HepG2 (cell line): Measurements from ENCODE around the gene SLC9A1. TPM values are rescaled to one million over a fixed set of nuclear protein-coding genes. Genes with fewer than 3 reads are reported as not detected.

ENCODE experiments used
- AHR ChIP-seq: IDR thresholded peaks from 2 replicates; pipeline ENCODE4 v1.6.1; 2018; ENCODE audit warnings: missing genetic modification reagents, missing compliant biosample characterization
- ATAD3A ChIP-seq: sonication (generic); formaldehyde crosslinking; IDR thresholded peaks from 2 replicates; pipeline ENCODE4 v1.4.0; 2020; ENCODE audit warnings: missing genetic modification reagents
- ATRX ChIP-seq: sonication (generic); formaldehyde crosslinking; IDR thresholded peaks from 2 replicates; pipeline ENCODE4 v1.4.0; 2020; ENCODE audit warnings: missing genetic modification reagents, borderline replicate concordance
- ELF4 ChIP-seq: sonication (generic); formaldehyde crosslinking; IDR thresholded peaks from 2 replicates; pipeline ENCODE4 v1.5.0; 2020; ENCODE audit warnings: missing genetic modification reagents, mild to moderate bottlenecking, moderate library complexity, borderline replicate concordance
- GTF3A ChIP-seq: sonication (generic); formaldehyde crosslinking; conservative IDR thresholded peaks from 2 replicates; pipeline ENCODE4 v1.4.0; 2020; ENCODE audit warnings: mild to moderate bottlenecking, missing genetic modification reagents
- HMGA1 ChIP-seq: sonication (generic); formaldehyde crosslinking; conservative IDR thresholded peaks from 2 replicates; pipeline ENCODE4 v1.4.0; 2020; ENCODE audit warnings: missing genetic modification reagents
- HOXA9 ChIP-seq: sonication (generic); formaldehyde crosslinking; IDR thresholded peaks from 2 replicates; pipeline ENCODE4 v1.8.1; 2022; ENCODE audit warnings: missing genetic modification reagents, mild to moderate bottlenecking, moderate library complexity, borderline replicate concordance
- LRRFIP1 ChIP-seq: sonication (generic); formaldehyde crosslinking; conservative IDR thresholded peaks from 2 replicates; pipeline ENCODE4 v1.4.0; 2020; ENCODE audit warnings: missing genetic modification reagents
- PCBP2 ChIP-seq: fragments of 200-400 bp; formaldehyde crosslinking; optimal IDR thresholded peaks from 2 replicates; pipeline ENCODE3; 2018; ENCODE audit warnings: low read length, low read depth; ENCODE audit not compliant: poor library complexity, severe bottlenecking
- RFXANK ChIP-seq: IDR thresholded peaks from 2 replicates; pipeline ENCODE4 v1.6.1; 2016
- SRSF1 ChIP-seq: fragments of 200-400 bp; formaldehyde crosslinking; optimal IDR thresholded peaks from 2 replicates; pipeline ENCODE3; 2017; ENCODE audit warnings: mild to moderate bottlenecking, low read depth, low read length, moderate library complexity
- TBP ChIP-seq: sonication (generic); formaldehyde crosslinking; IDR thresholded peaks from 2 replicates; pipeline ENCODE4 v1.5.0; 2020; ENCODE audit warnings: missing genetic modification reagents
- THYN1 ChIP-seq: sonication (generic); formaldehyde crosslinking; IDR thresholded peaks from 2 replicates; pipeline ENCODE4 v1.8.1; 2023; ENCODE audit warnings: low read depth, mild to moderate bottlenecking, moderate library complexity, missing genetic modification reagents, borderline replicate concordance
- ZNF264 ChIP-seq: sonication (generic); formaldehyde crosslinking; IDR thresholded peaks from 2 replicates; pipeline ENCODE4 v1.4.0; 2020; ENCODE audit warnings: missing genetic modification reagents
- ZNF274 ChIP-seq: sonication (generic); formaldehyde crosslinking; IDR thresholded peaks from 2 replicates; pipeline ENCODE4 v1.5.1; 2020; ENCODE audit warnings: mild to moderate bottlenecking, missing genetic modification reagents
- ZNF317 ChIP-seq: sonication (generic); formaldehyde crosslinking; IDR thresholded peaks from 2 replicates; pipeline ENCODE4 v1.5.0; 2020; ENCODE audit warnings: mild to moderate bottlenecking, missing genetic modification reagents
- ZNF709 ChIP-seq: sonication (generic); formaldehyde crosslinking; IDR thresholded peaks from 2 replicates; pipeline ENCODE4 v1.5.0; 2020; ENCODE audit warnings: mild to moderate bottlenecking, missing genetic modification reagents
- ZNF720 ChIP-seq: sonication (generic); formaldehyde crosslinking; IDR thresholded peaks from 2 replicates; pipeline ENCODE4 v1.4.0; 2020; ENCODE audit warnings: missing genetic modification reagents
- ZNF740 ChIP-seq: sonication (generic); formaldehyde crosslinking; IDR thresholded peaks from 2 replicates; pipeline ENCODE4 v1.4.0; 2020; ENCODE audit warnings: missing genetic modification reagents
- polyA plus RNA-seq, 8 experiments: library from polyadenylated mRNA; depleted of rRNA in 3 of 8; stranded (reverse) in 7 of 8; unstranded in 1 of 8; fragments of >200 nt; fragmentation: Illumina TruSeq in 4 of 8; extraction: Trizol in 4 of 8; gene quantifications; 2 replicates each; pipeline versions ENCODE4 v1.2.1 to v1.2.3, GENCODE V29; 2011 to 2016; ENCODE audit warnings: low read depth in 4 of 8, missing spikeins in 1 of 8, mixed read lengths in 1 of 8; ENCODE audit not compliant: insufficient read depth in 1 of 8
- total RNA-seq, 5 experiments: library from RNA; depleted of rRNA; stranded (reverse); fragments of >200 nt; fragmentation: Illumina TruSeq; extraction: Trizol; gene quantifications; 2 replicates each; pipeline ENCODE4 v1.2.3, GENCODE V29; 2016; ENCODE audit warnings: low read depth in 1 of 5
- TF ChIP-seq, protein P1 (sequence below): sonication (generic); formaldehyde crosslinking; IDR thresholded peaks from 2 replicates; pipeline ENCODE4 v1.4.0; 2020; ENCODE audit warnings: missing genetic modification reagents, mild to moderate bottlenecking, borderline replicate concordance
- TF ChIP-seq, protein P2 (sequence below): sonication (generic); formaldehyde crosslinking; IDR thresholded peaks from 2 replicates; pipeline ENCODE4 v1.5.0; 2020; ENCODE audit warnings: mild to moderate bottlenecking, missing genetic modification reagents
- TF ChIP-seq, protein P3 (sequence below): sonication (generic); formaldehyde crosslinking; IDR thresholded peaks from 2 replicates; pipeline ENCODE4 v1.4.0; 2020; ENCODE audit warnings: mild to moderate bottlenecking, missing genetic modification reagents

SLC9A1 gene
- total and polyA plus RNA-seq, 2 of the 13 experiments (the other 11 are each of a cell fraction or from before 2014, with no cell fraction given), result 1.4 to 2.9 TPM

DNA sequence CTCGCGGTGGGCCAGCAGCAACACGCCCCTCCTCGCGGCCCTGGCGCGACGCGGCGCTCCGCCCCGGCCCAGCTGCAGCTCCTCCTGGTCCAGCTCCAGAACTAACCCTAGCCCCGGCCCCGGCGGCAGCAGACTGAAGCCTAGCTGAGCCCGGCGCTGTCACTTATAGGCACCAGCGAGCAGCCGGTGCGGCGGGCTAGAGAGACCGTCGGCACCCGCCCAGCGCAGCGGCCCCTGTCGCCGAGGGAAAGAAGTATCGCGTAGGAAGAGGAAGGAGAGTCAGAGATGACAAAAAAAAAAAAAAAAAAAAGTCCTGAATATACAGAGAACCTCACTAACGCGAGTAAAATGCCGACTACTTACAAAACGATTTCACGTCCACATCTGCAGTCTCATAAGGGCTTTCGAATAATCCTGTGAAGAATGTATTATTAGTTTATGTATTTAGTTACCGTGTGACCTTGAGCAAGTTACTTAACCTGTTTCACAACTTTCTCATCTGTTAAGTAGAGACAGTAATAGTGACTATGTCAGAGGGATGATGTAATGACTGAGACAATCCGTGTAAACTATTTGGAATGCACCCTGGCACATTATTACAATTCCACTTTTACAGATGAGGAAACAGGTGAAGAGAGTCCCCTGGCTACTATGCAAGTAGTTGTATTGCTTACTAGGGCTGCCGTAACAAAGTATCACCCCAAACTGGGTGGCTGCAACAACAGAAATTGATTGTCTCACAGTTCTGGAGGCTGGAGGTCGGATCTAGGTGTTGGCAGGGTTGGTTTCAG, at the start of gene SLC9A1 (continued):
- TF ChIP-seq GTF3A (CRISPR knock-in tag), result no peak
- TF ChIP-seq ZNF274 (CRISPR knock-in tag), result no peak
- TF ChIP-seq SRSF1, result no peak
- TF ChIP-seq RFXANK (CRISPR knock-in tag), result no peak
- no peak for TF ChIP-seq LRRFIP1
- TF ChIP-seq ZNF317 (CRISPR knock-in tag), result peak; percentile 86
- no peak for TF ChIP-seq ZNF709 (CRISPR knock-in tag)
- TF ChIP-seq, protein P1, sequence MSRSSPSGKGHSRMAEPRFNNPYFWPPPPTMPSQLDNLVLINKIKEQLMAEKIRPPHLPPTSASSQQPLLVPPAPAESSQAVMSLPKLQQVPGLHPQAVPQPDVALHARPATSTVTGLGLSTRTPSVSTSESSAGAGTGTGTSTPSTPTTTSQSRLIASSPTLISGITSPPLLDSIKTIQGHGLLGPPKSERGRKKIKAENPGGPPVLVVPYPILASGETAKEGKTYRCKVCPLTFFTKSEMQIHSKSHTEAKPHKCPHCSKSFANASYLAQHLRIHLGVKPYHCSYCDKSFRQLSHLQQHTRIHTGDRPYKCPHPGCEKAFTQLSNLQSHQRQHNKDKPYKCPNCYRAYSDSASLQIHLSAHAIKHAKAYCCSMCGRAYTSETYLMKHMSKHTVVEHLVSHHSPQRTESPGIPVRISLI (CRISPR knock-in tag), result peak; percentile 93
- TF ChIP-seq, protein P2, sequence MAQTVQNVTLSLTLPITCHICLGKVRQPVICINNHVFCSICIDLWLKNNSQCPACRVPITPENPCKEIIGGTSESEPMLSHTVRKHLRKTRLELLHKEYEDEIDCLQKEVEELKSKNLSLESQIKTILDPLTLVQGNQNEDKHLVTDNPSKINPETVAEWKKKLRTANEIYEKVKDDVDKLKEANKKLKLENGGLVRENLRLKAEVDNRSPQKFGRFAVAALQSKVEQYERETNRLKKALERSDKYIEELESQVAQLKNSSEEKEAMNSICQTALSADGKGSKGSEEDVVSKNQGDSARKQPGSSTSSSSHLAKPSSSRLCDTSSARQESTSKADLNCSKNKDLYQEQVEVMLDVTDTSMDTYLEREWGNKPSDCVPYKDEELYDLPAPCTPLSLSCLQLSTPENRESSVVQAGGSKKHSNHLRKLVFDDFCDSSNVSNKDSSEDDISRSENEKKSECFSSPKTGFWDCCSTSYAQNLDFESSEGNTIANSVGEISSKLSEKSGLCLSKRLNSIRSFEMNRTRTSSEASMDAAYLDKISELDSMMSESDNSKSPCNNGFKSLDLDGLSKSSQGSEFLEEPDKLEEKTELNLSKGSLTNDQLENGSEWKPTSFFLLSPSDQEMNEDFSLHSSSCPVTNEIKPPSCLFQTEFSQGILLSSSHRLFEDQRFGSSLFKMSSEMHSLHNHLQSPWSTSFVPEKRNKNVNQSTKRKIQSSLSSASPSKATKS, result 0 out of 2 replicates have a peak, but pooled peaks have one; percentile 56
- TF ChIP-seq HMGA1, result no peak
- 0 out of 2 replicates have a peak, but pooled peaks have one; percentile 40 for TF ChIP-seq ELF4 (CRISPR knock-in tag)
- no peak for TF ChIP-seq PCBP2
- TF ChIP-seq ZNF720, result no peak
- no peak for TF ChIP-seq HOXA9
- TF ChIP-seq, protein P3, sequence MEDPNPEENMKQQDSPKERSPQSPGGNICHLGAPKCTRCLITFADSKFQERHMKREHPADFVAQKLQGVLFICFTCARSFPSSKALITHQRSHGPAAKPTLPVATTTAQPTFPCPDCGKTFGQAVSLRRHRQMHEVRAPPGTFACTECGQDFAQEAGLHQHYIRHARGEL (CRISPR knock-in tag), result no peak
- TF ChIP-seq ATAD3A, result no peak
- 0 out of 2 replicates have a peak, but pooled peaks have one; percentile 39 for TF ChIP-seq TBP
- TF ChIP-seq ATRX (CRISPR knock-in tag), result no peak
- no peak for TF ChIP-seq ZNF740 (CRISPR knock-in tag)
- no peak for TF ChIP-seq THYN1
- peak; percentile 53; the same call in 1 of the 2 replicates for TF ChIP-seq ZNF264 (CRISPR knock-in tag)
- TF ChIP-seq AHR, result peak; percentile 86
